ENCODE measurements around the gene NOL12.

NOL12 gene

GRCh38 chr22:37661160-37661924, 24.8 kb upstream of the NOL12 start:
- no peak for DNase-seq (ENCODE audit: insufficient read length)
- FAIRE-seq: peak; percentile 54
- no peak for TF ChIP-seq POLR2A (IDR thresholded peaks at IDR 0.05; ENCODE audit: low read depth, low read length)
- no peak for TF ChIP-seq TAF1 (IDR thresholded peaks at IDR 0.05; ENCODE audit: borderline replicate concordance, low read depth, low read length)

- no peak for DNase-seq (ENCODE audit: insufficient read length)
- TF ChIP-seq POLR2A (IDR thresholded peaks at IDR 0.05; ENCODE audit: low read depth, low read length) (no peak), TAF1 (IDR thresholded peaks at IDR 0.05; ENCODE audit: borderline replicate concordance, low read depth, low read length) (no peak), POLR2AphosphoS5 (IDR thresholded peaks at IDR 0.05; ENCODE audit: low read depth, low read length) (no peak)
- FAIRE-seq: no peak
These were observed 24.1 kb upstream of the NOL12 start for GRCh38 chr22:37662039-37662438.

GRCh38 chr22:37663521-37664140, 22.5 kb upstream of the NOL12 start:
- DNase-seq (ENCODE audit: insufficient read length) (no peak), FAIRE-seq (no peak)
- TF ChIP-seq POLR2AphosphoS5 (IDR thresholded peaks at IDR 0.05; ENCODE audit: low read depth, low read length) (no peak), POLR2A (IDR thresholded peaks at IDR 0.05; ENCODE audit: low read depth, low read length) (no peak), TAF1 (IDR thresholded peaks at IDR 0.05; ENCODE audit: borderline replicate concordance, low read depth, low read length) (no peak)

GRCh38 chr22:37664249-37665101, 21.7 kb upstream of the NOL12 start:
- TF ChIP-seq TAF1 (IDR thresholded peaks at IDR 0.05; ENCODE audit: borderline replicate concordance, low read depth, low read length) (no peak), POLR2A (IDR thresholded peaks at IDR 0.05; ENCODE audit: low read depth, low read length) (no peak), POLR2AphosphoS5 (IDR thresholded peaks at IDR 0.05; ENCODE audit: low read depth, low read length) (no peak)
- FAIRE-seq (no peak), DNase-seq (ENCODE audit: insufficient read length) (no peak)

- DNase-seq (ENCODE audit: insufficient read length) (no peak), FAIRE-seq (no peak)
- no peak for TF ChIP-seq POLR2AphosphoS5 (IDR thresholded peaks at IDR 0.05; ENCODE audit: low read depth, low read length)
- TF ChIP-seq POLR2A (IDR thresholded peaks at IDR 0.05; ENCODE audit: low read depth, low read length): no peak
- no peak for TF ChIP-seq TAF1 (IDR thresholded peaks at IDR 0.05; ENCODE audit: borderline replicate concordance, low read depth, low read length)
These were observed 20.7 kb upstream of the NOL12 start for GRCh38 chr22:37665487-37665886.

- FAIRE-seq (no peak), DNase-seq (ENCODE audit: insufficient read length) (no peak)
- TF ChIP-seq POLR2A (IDR thresholded peaks at IDR 0.05; ENCODE audit: low read depth, low read length) (no peak), POLR2AphosphoS5 (IDR thresholded peaks at IDR 0.05; ENCODE audit: low read depth, low read length) (no peak), TAF1 (IDR thresholded peaks at IDR 0.05; ENCODE audit: borderline replicate concordance, low read depth, low read length) (no peak)
These were observed 16.6 kb upstream of the NOL12 start for GRCh38 chr22:37669586-37669985.

GRCh38 chr22:37672206-37672919, 13.8 kb upstream of the NOL12 start:
- peak; percentile 36 for FAIRE-seq
- TF ChIP-seq POLR2A (IDR thresholded peaks at IDR 0.05; ENCODE audit: low read depth, low read length): no peak
- no peak for TF ChIP-seq TAF1 (IDR thresholded peaks at IDR 0.05; ENCODE audit: borderline replicate concordance, low read depth, low read length)
- no peak for TF ChIP-seq POLR2AphosphoS5 (IDR thresholded peaks at IDR 0.05; ENCODE audit: low read depth, low read length)
- no peak for DNase-seq (ENCODE audit: insufficient read length)

GRCh38 chr22:37672920-37673455, 13.2 kb upstream of the NOL12 start:
- TF ChIP-seq TAF1 (IDR thresholded peaks at IDR 0.05; ENCODE audit: borderline replicate concordance, low read depth, low read length) (no peak), POLR2AphosphoS5 (IDR thresholded peaks at IDR 0.05; ENCODE audit: low read depth, low read length) (no peak), POLR2A (IDR thresholded peaks at IDR 0.05; ENCODE audit: low read depth, low read length) (no peak)
- DNase-seq (ENCODE audit: insufficient read length) (no peak), FAIRE-seq (no peak)

GRCh38 chr22:37674248-37674647, 11.9 kb upstream of the NOL12 start:
- TF ChIP-seq POLR2AphosphoS5 (IDR thresholded peaks at IDR 0.05; ENCODE audit: low read depth, low read length) (no peak), POLR2A (IDR thresholded peaks at IDR 0.05; ENCODE audit: low read depth, low read length) (no peak), TAF1 (IDR thresholded peaks at IDR 0.05; ENCODE audit: borderline replicate concordance, low read depth, low read length) (no peak)
- no peak for FAIRE-seq
- DNase-seq (ENCODE audit: insufficient read length): no peak

GRCh38 chr22:37674951-37675929, 10.9 kb upstream of the NOL12 start, which contains the start of gene LGALS1:
Gene LGALS1 (plus strand): TSS chr22:37675636. CDS start chr22:37675703, 67 bp downstream.
- peak; percentile 84 for DNase-seq (ENCODE audit: insufficient read length)
- FAIRE-seq: peak; percentile 99
- TF ChIP-seq POLR2AphosphoS5 (IDR thresholded peaks at IDR 0.05; ENCODE audit: low read depth, low read length) (peak; percentile 72; the same call in 1 of the 2 replicates), TAF1 (IDR thresholded peaks at IDR 0.05; ENCODE audit: borderline replicate concordance, low read depth, low read length) (peak; percentile 34; the same call in 1 of the 2 replicates), POLR2A (IDR thresholded peaks at IDR 0.05; ENCODE audit: low read depth, low read length) (peak; percentile 87)
